Measurements from ENCODE around the gene TNFAIP6.

- TF ChIP-seq CTCF (conservative IDR thresholded peaks at IDR 0.05; ENCODE audit: low read length) (no peak), EZH2phosphoT487 (IDR thresholded peaks at IDR 0.05; ENCODE audit: borderline replicate concordance, low read depth, low read length) (no peak)
These were observed 14.3 kb upstream of the TNFAIP6 start for GRCh38 chr2:151343073-151343472.

Measured in OCI-LY7 (cell line).